SK-N-SH treated with all-trans-retinoic acid at 6 μM for 48 hours (cell line): ENCODE data around the gene SCD5.

Experiments used
- RARB ChIP-seq: fragments of 250-450 bp; sonication (Bioruptor Pico); IDR thresholded peaks from 2 replicates; pipeline ENCODE4 v1.8.0; 2021; ENCODE audit warnings: mild to moderate bottlenecking, moderate library complexity
- ZC3H10 ChIP-seq: fragments of 250-450 bp; sonication (Bioruptor Pico); IDR thresholded peaks from 2 replicates; pipeline ENCODE4 v1.5.1; 2021; ENCODE audit warnings: mild to moderate bottlenecking, moderate library complexity
- TF ChIP-seq, protein P1 (sequence below): fragments of 250-450 bp; sonication (Bioruptor Pico); IDR thresholded peaks from 2 replicates; pipeline ENCODE4 v1.8.0; 2020; ENCODE audit warnings: mild to moderate bottlenecking, moderate library complexity, borderline replicate concordance

DNA sequence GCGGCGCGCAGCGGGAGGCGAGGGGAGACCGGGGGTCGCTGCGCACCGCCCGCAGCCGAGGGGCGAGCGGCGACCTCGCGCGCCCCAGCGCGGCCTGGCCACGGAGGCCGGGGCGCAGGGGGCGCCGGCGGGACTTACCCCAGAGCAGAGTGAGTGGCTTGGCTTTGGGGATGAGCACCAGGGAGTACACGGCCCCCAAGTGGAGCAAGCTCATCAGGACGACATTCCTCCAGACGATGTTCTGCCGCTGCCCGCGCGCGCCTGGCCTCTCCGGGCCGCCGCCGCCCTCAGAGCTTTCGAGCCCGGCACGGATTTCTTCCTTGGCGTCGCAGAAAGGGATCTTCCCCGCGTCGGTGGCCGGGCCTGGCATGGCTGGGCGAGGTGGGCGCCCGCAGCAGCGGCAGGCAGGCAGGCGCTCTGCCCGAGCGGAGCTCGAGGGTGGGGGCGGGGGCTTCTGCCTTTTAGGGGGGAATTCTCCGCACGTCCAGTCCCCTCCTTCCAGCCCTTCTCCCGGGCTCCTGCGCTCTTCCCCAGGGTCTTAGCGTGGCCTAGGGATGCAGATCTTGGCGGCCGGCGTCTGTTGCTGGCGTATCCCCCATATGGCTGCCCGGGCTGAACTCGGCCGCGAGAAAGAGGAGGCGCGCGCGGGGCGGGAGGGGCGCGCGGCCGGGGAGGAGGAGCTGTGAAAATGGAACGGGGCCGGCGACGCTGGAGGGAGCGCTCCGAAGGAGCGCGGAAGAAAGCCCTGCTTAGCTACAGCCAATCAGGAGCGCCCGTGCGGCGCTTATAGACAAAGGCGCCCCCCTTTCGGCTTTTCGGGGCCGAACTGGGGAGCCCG is at the start of gene SCD5:
- TF ChIP-seq, protein P1, sequence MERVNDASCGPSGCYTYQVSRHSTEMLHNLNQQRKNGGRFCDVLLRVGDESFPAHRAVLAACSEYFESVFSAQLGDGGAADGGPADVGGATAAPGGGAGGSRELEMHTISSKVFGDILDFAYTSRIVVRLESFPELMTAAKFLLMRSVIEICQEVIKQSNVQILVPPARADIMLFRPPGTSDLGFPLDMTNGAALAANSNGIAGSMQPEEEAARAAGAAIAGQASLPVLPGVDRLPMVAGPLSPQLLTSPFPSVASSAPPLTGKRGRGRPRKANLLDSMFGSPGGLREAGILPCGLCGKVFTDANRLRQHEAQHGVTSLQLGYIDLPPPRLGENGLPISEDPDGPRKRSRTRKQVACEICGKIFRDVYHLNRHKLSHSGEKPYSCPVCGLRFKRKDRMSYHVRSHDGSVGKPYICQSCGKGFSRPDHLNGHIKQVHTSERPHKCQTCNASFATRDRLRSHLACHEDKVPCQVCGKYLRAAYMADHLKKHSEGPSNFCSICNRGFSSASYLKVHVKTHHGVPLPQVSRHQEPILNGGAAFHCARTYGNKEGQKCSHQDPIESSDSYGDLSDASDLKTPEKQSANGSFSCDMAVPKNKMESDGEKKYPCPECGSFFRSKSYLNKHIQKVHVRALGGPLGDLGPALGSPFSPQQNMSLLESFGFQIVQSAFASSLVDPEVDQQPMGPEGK, result no peak
- no peak for TF ChIP-seq ZC3H10
- TF ChIP-seq RARB (CRISPR knock-in tag), result no peak
